DMS 273 treated with DMSO at 0.1 percent for 48 hours (cell line): ENCODE measurements around the gene DGUOK.
"Not testable (repeated sequence)": the region's sequence is repeated elsewhere in the genome, so short reads cannot be mapped to it uniquely, and the experiment has no call there.

Source experiments
- DNase-seq: peaks from one replicate; lab custom pipeline; 2025; lab: John Stamatoyannopoulos, UW

The DGUOK gene

DNA sequence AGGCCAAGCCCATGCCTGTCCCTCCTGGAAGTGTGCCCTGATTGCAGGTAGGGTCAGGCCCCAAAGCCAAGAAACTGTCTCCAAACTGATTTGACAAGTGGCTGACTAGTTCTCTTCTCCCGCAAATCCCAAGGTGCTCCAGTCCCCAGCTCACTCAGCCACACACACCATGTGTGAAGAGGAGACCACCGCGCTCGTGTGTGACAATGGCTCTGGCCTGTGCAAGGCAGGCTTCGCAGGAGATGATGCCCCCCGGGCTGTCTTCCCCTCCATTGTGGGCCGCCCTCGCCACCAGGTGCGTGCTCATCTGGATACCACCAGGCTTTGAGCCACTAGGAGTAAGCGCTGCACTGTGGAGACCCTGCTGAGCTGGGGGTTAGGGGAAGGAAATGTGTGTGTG is 25.5 kb upstream of the DGUOK start:
- no peak for DNase-seq

DNA sequence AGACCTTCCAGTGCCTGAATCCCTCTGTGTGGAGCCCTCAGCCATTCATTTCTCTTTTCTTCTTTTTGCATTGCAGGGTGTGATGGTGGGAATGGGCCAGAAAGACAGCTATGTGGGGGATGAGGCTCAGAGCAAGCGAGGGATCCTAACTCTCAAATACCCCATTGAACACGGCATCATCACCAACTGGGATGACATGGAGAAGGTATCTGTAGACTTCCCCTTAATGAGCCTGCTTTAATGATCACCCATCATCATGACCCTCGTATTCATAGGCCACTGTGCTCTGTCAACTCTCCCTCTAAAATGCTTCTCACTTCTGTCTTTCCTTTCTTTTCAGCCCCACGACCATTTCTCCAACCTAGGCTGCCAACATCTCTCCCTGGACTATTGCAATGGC is 24.4 kb upstream of the DGUOK start:
- DNase-seq, result no peak

DNA sequence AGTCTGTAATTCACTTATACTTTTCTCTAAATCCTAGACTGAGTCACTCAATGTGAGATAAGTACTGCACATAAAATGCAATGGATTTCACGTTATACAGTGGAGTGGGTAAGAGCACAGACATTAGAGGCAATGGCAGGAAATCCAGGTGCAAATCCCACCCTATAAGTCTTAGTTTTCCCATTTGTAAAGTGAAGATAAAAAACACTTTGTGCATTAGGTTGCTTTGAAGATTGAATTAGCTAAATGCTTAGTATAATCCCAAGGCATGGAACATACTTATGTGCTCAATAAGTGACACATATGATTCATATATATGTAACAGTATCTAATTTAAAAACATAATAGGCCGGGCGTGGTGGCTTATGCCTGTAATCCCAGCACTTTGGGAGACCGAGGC is 23.4 kb upstream of the DGUOK start:
- no peak for DNase-seq

DNA sequence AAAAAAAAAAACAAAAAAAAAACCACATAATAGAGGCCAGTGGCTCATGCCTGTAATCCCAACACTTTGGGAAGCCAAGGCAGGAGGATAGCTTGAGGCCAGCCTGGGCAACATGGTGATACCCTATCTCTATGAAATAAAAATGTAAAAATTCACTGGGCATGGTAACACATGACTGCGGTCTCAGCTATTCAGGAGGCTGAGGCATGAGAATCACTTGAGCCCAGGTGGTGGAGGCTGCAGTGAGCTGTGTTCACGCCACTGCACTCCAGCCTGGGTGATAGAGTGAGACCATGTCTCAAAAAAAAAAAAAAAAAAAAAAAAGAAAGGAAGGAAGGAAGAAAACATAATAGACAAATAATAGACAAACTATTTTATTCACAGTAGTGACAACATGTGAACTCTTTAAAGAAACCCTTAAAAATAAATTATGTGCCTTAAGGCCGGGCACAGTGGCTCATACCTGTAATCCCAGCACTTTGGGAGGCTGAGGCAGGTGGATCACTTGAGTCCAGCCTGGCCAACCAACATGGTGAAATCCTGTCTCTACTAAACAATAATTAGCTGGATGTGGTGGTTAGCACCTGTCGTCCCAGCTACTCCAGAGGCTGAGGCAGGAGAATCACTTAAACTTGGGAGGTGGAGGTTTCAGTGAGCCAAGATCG is 22.6 kb upstream of the DGUOK start:
- not testable (repeated sequence) for DNase-seq

DNA sequence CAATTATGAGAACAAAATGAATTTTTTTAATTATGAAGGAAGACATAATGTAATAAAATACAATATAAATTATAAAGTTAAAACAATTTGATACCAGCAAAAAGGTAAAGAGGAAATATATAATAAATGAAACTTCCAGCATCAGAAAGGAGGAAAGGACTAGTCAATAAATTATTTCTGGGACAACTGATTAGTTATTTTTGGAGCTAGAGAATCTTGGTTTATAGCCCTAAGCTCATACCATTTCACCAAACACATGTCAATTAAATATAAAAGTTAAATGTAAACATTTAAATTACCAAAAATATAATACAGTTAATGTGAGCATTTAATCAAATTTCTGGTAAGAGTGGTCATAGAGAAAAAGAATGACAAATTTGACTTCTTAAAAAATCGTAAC is 21.7 kb upstream of the DGUOK start:
- no peak for DNase-seq

DNA sequence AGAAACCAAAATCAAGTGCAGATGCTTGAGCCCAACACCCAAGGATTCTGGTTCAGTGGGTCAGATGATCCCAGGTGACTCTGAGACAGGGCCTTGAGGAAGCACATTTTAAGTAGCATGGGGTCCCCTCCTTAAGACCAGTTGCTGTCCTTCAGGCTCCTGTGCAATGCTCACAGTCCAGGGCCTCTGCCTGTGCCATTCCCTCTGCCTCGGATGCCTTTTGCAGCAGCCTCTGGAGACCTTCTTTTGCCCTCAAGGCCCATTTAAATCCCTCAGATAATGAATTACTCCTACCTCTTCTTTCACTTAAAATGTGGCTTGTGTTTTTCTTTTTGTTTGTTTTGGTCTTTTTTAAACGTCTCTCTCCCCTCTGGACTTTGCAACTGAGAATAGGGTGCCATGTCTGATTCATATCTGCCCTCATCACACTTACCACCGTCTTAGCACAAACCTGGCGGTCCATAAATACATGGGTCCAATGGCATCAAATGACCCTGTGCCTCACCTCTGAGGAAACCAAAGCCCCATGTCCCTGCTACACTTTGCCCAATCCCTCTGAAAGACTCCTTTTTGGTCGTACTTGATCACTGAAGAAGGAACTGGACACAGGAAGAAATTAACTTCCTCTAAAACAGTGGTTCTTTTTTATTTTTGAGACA is 19.7 kb upstream of the DGUOK start:
- no peak for DNase-seq

DNA sequence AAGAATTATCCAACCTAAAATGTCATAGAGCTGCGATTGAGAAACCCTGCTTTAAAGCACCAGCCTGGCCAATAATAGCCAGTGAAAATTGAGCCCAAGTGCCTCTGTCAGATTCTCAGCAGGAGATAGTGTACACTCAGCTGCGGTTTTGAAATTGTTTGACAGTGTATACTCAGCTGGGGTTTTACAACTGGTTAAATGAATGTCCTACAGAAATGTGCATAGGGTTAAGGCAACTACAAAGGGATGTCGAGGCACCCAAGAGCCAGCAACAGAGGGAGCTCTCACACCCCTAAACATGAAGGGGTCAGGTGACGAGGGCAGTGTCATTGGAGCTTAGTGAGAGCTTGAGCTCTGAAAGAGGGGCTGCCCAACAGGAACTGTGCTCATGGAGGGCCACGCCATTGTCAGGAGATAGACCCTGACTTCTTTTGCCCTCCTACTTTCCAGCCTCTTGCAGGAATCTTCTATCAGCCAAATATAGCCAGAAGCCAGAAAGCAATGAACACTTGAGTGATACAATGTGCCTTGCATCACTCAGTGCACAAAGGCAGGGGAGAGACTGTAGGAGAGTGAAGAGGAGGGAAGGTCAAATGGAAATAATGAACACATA is 18.7 kb upstream of the DGUOK start:
- no peak for DNase-seq

DNA sequence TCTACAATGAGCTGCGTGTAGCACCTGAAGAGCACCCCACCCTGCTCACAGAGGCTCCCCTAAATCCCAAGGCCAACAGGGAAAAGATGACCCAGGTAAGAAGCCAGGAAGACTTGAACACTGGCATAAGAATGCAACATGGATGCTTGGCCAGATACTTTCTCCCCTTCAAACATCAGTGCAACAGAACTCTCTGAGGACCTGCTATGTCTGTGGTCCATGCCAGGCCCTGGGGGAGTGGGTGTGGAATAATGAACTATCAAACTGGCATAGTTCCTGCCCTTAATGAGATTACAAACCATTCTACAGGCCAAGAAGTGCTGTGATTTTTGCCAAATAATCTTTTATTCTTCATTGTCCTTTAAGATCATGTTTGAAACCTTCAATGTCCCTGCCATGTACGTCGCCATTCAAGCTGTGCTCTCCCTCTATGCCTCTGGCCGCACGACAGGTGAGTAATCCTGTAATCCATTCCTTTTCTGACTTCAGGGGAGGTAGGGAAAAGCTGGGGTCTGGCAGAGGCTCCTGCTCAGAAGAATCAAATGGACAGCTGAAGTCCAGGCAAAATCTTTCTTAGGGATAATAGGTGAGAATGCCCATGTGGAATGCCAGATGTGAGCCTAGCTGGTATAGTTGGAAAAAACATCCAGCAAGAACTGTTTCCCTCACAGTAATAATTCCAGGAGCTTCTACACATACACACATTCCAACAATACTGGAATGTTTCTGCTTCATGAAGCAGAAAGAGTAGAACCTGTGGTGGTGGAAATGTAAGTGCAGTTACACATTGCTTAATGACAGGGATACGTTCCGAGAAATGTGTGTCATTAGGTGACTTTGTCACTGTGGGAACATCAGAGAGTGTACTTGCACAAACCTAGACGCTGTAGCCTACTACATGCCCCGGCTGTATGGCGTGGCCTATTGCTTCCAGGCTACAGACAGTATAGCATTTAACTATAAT is 17.7 kb upstream of the DGUOK start:
- no peak for DNase-seq

DNA sequence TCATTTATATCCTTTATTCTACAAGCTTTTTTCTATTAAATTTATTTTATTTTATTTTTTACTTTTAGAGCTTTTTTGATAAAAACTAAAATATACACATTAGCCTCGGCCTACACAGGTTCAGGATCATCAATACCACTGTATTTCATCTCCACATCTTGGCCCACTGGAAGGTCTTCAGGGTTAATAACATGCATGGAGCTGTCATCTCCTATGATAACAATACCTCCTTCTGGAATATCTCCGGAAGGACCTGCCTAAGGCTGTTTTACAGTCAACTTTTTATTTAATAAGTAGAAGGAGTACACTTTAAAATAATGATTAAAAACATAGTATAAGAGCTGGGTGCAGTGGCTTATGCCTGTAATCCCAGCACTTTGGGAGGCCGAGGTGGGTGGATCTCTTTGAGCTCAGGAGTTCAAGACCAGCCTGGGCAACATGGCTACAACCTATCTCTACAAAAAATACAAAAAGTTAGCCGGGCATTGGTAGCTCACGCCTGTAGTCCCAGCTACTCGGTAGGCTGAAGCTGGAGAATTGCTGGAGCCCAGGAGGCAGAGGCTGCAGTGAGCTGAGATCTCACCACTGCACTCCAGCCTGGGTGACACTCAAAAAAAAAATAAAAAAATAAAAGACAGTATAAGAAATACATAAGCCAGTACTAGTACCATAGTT is 15.7 kb upstream of the DGUOK start:
- no peak for DNase-seq

DNA sequence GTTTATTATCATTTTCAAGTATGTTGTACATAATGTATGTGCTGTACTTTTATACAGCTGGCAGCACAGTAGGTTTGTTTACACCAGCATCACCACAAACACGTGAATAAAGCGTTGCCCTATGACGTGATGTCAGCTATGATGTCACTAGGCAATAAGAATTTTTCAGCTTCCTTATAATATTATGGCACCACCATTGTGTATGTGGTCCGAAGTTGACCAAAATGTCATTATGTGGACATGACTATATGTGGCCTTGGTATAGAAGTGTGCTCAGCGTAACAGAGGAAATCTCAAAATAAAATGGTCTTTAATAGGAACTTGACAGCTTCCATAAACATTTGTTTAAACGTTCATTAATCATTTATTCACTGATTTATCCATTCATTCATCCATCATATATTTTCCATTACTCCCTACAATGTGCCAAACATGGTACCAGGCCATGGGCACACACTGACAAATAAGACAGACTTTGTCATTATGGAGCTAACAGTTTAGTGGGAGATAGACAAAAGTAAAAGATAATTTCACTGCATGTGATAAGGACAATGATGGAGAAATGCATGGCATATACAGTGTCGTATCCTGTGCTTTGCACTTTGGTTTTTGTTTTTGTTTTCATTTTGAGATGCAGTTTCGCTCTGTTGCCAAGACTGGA is 15.0 kb upstream of the DGUOK start:
- DNase-seq, result no peak

DNA sequence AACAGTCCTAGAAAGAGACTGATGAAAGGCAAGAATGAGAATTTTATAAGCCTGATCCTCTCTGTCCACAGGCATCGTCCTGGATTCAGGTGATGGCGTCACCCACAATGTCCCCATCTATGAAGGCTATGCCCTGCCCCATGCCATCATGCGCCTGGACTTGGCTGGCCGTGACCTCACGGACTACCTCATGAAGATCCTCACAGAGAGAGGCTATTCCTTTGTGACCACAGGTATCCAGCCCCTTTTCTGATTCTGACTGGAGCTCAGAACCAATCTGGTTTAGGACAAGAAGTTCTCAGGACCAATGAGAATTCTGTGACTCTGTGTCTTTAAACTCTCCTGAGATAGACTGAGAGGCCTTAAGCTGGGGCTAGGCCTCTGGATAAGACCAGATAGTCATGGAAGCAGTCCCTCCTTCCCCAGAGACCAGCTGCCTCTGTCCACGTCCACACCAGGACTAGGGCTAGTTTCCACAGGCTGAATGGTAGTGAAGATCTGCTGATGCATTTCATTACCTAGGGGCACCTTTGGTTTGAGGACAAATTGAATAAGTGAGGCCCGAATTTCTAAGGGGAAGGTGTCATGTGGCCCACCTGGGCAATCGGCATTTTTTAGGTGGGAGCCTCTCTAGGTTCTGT is 13.1 kb upstream of the DGUOK start:
- DNase-seq, result no peak

DNA sequence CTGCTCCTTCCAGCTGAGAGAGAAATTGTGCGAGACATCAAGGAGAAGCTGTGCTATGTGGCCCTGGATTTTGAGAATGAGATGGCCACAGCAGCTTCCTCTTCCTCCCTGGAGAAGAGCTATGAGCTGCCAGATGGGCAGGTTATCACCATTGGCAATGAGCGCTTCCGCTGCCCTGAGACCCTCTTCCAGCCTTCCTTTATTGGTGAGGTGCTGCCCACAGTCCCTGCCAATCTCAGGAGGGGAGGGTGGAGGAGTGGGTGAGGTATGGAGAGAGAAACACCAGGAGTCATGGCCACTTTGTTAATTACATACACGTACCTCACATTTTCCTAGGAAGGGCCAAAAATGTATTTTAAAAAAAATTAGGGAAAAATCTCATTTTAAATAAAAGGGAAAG is 12.0 kb upstream of the DGUOK start:
- no peak for DNase-seq

DNA sequence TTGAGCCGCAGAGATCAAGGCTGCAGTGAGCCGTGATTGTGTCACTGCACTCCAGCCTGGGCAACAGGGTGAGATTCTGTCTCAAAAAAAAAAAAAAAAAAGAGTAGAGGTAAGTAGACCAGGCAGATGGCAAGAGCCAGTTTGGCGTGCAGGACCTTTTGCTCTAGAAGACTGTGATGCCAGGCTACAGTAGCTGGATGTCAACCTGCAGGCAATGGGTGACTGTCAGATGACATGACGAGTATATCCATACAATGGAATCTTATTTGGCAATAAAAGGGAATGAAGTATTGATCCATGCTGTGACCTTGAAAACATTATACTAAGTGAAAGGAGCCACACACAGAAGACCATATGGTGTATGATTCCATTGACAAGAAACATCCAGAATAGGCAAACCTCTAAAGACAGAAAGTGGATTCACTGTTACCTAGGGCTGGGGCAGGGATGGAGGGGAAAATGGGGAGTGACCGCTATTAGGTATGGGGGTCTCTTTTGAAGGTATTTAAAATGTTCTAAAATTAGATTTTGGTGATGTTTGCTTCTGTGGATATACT is 11.2 kb upstream of the DGUOK start:
- no peak for DNase-seq

DNA sequence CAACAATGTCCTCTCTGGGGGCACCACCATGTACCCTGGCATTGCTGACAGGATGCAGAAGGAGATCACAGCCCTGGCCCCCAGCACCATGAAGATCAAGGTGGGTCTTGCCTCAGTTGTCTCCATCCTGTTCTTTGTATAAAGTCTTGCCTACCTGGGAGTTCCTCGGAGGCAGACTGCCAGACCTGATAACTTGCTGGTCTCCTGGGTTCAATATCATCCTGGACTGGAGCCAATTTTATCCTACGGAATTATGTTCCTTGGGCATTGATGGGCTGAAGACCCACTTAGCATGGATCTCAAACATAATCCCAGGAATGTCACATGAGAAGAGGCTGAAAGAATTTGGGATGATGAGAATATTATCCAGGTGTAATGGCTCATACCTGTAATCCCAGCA is 10.0 kb upstream of the DGUOK start:
- DNase-seq, result no peak

DNA sequence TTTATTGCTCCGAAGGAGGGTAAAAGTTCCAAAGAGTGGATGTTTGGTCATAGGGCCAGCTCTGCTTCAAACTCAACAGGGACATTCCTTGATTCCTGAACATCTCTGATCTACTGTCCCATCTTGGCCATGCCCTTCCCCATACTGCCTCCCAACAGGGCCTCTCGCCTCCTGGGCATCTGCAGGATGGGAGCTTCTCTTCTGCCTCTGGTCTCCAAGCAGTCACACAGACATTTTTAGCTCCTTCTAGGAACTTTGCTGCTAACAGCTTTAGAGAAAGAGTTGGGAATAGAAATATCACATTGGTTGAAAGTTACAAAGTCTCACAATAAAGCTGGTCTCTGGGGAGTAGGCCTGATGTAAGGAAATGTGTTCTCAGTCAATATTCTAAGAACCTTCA is 9.4 kb upstream of the DGUOK start:
- no peak for DNase-seq

DNA sequence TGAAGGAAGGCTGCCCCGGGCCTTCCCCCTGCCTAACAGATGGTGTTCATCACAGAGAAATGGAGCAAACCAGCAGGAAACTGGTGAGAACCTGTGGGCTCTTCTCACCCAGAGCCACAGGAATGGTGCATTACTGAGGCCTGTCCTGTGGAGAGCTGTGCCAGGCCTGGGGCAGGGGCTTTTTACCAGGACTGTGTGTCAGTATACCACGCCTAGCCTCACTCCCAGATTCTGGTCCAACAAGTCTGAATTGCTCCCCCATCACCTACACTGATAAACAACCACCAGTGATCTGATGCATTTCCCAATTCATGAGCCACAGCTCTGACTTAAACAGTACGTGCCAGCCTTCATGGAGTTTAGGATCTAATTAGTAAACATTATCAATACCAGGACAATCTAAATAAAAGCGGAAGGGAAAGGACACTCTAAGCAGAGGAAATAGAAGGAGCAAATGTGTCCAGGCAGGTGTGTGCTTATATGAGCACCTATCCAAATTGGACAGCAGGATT is 8.9 kb upstream of the DGUOK start:
- DNase-seq, result no peak

DNA sequence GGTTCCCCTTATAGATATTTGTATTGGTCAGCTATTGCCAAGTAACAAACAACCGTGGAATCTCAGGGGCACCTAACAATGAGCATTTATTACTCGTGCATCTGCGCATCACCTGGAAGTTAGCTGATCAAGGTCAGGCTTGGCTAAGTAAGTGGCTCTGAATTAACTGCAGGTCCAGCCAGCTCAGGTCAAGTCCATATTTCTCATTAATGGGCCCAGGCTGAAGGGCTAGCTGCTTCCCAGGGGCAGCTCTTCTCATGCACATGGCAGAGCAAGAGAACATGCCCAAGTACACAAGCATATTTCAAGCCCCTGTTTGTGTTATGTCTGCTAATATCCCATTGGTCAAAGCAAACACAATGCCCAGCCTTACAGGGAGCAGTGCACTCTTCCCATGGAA is 7.8 kb upstream of the DGUOK start:
- no peak for DNase-seq

DNA sequence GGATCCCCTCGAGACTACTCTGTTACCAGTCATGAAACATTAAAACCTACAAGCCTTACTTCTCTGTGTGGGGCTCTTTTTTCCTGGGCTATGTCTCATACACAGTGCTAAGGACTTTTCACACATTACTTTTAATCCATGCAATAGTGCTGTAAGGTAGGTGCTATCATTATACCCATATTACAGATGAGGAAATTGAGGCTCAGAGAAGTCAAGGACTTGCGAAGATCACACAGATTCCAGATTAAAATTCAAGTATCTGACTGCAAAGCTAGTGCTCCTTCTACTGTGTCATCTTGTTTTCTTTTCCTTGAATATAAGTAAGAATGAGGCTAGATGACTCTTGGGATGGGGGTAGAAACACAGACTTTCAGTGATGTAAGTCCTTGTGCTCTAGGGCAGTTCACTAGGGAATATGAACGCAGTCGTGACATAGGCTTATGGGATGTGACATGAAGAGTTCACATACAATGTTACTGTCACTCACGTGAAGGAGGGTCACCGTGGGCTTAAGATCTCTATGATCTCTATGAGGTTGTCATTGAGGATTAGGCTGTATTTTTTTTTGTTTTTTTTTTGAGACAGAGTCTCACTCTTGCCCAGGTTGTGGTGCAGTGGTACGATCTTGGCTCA is 7.0 kb upstream of the DGUOK start:
- no peak for DNase-seq

DNA sequence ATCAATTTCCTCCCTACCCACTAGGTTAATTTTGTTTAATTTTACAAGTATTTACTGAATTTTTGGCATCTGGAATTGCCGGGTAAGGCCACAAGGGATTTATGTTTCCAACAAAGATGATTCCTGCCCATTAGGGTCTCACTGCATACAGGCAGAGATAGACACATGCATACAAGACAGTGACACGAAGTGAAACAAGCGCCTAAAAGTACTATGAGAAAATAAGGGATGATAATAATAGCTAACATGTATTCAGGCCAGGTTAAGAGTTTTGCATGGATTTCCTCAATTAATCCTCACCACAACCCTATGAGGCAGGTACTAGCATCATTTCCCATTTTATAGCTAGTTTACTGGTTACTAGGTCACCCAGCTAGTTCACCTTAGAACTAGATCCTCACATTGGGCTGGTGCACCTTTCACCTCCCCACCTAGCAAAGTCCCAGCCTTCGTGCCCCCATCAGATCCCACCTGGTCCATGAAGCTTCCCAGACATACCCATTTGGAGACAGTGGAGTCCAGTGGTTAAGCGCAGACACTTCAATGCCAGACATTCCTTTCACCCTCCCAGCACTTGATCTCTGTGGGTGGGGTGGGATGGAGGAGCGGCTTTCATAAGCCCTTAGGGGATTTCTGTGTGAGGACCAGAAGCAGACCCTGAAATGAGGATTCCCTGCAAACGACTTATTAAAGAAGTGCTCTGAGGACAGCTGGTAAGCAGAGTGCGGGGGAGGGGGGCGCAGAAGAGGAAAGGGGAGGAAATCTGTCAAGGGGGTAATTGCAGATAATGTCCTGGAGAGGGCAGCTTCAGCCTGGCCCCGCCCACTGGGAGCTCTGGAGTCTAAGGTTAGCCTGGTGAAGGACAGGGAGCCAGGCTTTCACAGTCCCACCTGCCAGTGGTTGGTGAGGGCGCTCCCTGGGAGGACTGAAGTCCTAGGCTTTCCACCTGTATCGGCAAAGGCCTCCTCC is 5.8 kb upstream of the DGUOK start:
- peak; percentile 22 for DNase-seq
